Measurements from ENCODE around the gene ELL2. TPM values are rescaled to one million over a fixed set of nuclear protein-coding genes. Genes with fewer than 3 reads are reported as not detected.

The ELL2 gene
- total and polyA plus RNA-seq, 9 of the 15 experiments (the other 6 are each of a cell fraction or from before 2014, with no cell fraction given): 4.3 to 18.3 (median 14.5) TPM

DNA sequence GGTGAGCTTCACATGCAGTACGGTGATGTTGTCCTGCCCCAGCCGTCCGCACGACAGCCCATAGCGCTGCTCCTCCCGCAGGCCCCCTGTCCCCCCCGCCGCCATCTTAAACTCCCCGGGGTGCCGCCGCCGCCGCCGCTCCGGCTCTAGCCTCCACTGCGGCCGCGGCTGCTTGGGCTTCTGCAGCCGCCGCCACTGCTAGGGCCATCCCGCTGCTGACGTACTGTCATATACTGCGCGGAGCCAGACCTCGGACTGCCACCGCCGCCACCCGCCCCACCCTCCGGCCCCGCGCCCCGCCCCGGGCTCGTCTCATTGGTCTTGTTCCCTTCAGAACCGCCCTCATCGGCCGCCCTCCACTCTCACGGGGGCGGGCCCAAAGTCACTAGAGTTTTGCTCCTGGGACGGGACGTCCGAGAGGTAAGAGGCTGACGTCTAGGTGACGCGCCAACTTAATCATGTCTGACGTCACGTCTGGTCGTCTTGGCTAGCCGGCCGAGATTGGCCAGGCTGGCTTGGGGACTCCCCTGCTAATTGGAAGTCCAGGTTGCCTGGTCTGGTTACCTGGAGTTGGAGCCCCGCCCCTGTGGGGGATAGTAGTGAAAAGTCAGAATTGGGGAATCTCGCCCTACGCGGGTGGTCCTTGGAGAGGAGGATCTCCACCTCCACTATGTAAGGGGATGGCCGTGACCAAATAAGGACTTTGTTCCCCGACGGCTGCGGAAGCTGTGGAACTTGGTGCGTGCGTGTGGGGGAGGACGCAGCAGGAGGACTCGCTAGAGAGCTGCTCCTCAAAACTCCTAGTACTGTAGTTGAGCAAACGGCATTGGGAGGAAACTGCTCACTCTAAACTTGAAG lies at the start of gene ELL2 (continued):
- TF ChIP-seq, protein P1, sequence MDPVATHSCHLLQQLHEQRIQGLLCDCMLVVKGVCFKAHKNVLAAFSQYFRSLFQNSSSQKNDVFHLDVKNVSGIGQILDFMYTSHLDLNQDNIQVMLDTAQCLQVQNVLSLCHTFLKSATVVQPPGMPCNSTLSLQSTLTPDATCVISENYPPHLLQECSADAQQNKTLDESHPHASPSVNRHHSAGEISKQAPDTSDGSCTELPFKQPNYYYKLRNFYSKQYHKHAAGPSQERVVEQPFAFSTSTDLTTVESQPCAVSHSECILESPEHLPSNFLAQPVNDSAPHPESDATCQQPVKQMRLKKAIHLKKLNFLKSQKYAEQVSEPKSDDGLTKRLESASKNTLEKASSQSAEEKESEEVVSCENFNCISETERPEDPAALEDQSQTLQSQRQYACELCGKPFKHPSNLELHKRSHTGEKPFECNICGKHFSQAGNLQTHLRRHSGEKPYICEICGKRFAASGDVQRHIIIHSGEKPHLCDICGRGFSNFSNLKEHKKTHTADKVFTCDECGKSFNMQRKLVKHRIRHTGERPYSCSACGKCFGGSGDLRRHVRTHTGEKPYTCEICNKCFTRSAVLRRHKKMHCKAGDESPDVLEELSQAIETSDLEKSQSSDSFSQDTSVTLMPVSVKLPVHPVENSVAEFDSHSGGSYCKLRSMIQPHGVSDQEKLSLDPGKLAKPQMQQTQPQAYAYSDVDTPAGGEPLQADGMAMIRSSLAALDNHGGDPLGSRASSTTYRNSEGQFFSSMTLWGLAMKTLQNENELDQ (CRISPR knock-in tag; IDR thresholded peaks at IDR 0.05; ENCODE audit: borderline replicate concordance): no peak
- TF ChIP-seq FOXP1 (CRISPR knock-in tag; IDR thresholded peaks at IDR 0.05): no peak
- TF ChIP-seq, protein P2, sequence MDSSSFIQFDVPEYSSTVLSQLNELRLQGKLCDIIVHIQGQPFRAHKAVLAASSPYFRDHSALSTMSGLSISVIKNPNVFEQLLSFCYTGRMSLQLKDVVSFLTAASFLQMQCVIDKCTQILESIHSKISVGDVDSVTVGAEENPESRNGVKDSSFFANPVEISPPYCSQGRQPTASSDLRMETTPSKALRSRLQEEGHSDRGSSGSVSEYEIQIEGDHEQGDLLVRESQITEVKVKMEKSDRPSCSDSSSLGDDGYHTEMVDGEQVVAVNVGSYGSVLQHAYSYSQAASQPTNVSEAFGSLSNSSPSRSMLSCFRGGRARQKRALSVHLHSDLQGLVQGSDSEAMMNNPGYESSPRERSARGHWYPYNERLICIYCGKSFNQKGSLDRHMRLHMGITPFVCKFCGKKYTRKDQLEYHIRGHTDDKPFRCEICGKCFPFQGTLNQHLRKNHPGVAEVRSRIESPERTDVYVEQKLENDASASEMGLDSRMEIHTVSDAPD (CRISPR knock-in tag; IDR thresholded peaks at IDR 0.05): no peak
- TF ChIP-seq CSDE1 (IDR thresholded peaks at IDR 0.05): peak in 1 of 2 experiments; percentile 85; a peak in 2 of 4 replicates
- no peak for TF ChIP-seq PTTG1 (tag; IDR thresholded peaks at IDR 0.05; ENCODE audit: low read depth)
- TF ChIP-seq, protein P3, sequence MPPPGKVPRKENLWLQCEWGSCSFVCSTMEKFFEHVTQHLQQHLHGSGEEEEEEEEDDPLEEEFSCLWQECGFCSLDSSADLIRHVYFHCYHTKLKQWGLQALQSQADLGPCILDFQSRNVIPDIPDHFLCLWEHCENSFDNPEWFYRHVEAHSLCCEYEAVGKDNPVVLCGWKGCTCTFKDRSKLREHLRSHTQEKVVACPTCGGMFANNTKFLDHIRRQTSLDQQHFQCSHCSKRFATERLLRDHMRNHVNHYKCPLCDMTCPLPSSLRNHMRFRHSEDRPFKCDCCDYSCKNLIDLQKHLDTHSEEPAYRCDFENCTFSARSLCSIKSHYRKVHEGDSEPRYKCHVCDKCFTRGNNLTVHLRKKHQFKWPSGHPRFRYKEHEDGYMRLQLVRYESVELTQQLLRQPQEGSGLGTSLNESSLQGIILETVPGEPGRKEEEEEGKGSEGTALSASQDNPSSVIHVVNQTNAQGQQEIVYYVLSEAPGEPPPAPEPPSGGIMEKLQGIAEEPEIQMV (tag; conservative IDR thresholded peaks at IDR 0.05; ENCODE audit: low read depth): peak; percentile 98
- no peak for TF ChIP-seq EWSR1 (IDR thresholded peaks at IDR 0.05; ENCODE audit: borderline replicate concordance, low read depth, partially characterized antibody)
- TF ChIP-seq MBD2 (IDR thresholded peaks at IDR 0.05; ENCODE audit: borderline replicate concordance, low read depth): peak; percentile 30; the same call in 1 of the 2 replicates
- peak; percentile 21; the same call in 1 of the 2 replicates for TF ChIP-seq ZBTB1 (CRISPR knock-in tag; IDR thresholded peaks at IDR 0.05; ENCODE audit: borderline replicate concordance, low read depth)
- TF ChIP-seq CEBPG (CRISPR knock-in tag; IDR thresholded peaks at IDR 0.05): no peak
- no peak for TF ChIP-seq CEBPG (tag; conservative IDR thresholded peaks at IDR 0.05 in 1 of 2, IDR thresholded peaks at IDR 0.05 in 1 of 2)
- no peak for TF ChIP-seq ZNF354B (CRISPR knock-in tag; IDR thresholded peaks at IDR 0.05)
- TF ChIP-seq CTBP1 (IDR thresholded peaks at IDR 0.05; ENCODE audit: borderline replicate concordance): peak; percentile 73
- TF ChIP-seq, protein P4, sequence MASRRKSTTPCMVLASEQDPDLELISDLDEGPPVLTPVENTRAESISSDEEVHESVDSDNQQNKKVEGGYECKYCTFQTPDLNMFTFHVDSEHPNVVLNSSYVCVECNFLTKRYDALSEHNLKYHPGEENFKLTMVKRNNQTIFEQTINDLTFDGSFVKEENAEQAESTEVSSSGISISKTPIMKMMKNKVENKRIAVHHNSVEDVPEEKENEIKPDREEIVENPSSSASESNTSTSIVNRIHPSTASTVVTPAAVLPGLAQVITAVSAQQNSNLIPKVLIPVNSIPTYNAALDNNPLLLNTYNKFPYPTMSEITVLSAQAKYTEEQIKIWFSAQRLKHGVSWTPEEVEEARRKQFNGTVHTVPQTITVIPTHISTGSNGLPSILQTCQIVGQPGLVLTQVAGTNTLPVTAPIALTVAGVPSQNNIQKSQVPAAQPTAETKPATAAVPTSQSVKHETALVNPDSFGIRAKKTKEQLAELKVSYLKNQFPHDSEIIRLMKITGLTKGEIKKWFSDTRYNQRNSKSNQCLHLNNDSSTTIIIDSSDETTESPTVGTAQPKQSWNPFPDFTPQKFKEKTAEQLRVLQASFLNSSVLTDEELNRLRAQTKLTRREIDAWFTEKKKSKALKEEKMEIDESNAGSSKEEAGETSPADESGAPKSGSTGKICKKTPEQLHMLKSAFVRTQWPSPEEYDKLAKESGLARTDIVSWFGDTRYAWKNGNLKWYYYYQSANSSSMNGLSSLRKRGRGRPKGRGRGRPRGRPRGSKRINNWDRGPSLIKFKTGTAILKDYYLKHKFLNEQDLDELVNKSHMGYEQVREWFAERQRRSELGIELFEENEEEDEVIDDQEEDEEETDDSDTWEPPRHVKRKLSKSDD (conservative IDR thresholded peaks at IDR 0.05; ENCODE audit: low read length): no peak
- TF ChIP-seq MTA1 (IDR thresholded peaks at IDR 0.05; ENCODE audit: borderline replicate concordance): peak; percentile 89; the same call in 1 of the 2 replicates
- TF ChIP-seq, protein P5, sequence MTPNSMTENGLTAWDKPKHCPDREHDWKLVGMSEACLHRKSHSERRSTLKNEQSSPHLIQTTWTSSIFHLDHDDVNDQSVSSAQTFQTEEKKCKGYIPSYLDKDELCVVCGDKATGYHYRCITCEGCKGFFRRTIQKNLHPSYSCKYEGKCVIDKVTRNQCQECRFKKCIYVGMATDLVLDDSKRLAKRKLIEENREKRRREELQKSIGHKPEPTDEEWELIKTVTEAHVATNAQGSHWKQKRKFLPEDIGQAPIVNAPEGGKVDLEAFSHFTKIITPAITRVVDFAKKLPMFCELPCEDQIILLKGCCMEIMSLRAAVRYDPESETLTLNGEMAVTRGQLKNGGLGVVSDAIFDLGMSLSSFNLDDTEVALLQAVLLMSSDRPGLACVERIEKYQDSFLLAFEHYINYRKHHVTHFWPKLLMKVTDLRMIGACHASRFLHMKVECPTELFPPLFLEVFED (CRISPR knock-in tag; conservative IDR thresholded peaks at IDR 0.05): no peak
- TF ChIP-seq SP1 (CRISPR knock-in tag; IDR thresholded peaks at IDR 0.05): peak; percentile 84
- no peak; the same call in 1 of the 2 replicates for TF ChIP-seq SMARCA4 (IDR thresholded peaks at IDR 0.05)

Measured in K562 (cell line).